ENCODE measurements around the gene CDR2.

CDR2 gene

GRCh38 chr16:22300427-22301071, 73.9 kb downstream of the CDR2 start:
- peak; percentile 48 for DNase-seq

- no peak for DNase-seq
Observed at GRCh38 chr16:22299036-22299435, 75.4 kb downstream of the CDR2 start.

- peak; percentile 84 for DNase-seq
Observed at GRCh38 chr16:22297871-22298733, 76.3 kb downstream of the CDR2 start.

GRCh38 chr16:22297114-22297870, 77.1 kb downstream of the CDR2 start, which contains the start of gene POLR3E:
POLR3E (plus strand) TSS chr16:22297409; CDS start chr16:22302969, 5,560 bp downstream.
- peak; percentile 100 for DNase-seq

- peak; percentile 10 for DNase-seq
Observed at GRCh38 chr16:22296225-22297113, 78.0 kb downstream of the CDR2 start.
